Keratinocyte (primary cell): ENCODE results near the gene MRS2. TPM values are rescaled to one million over a fixed set of nuclear protein-coding genes. Genes with fewer than 3 reads are reported as not detected.

Experiments
- DNase-seq: peaks from one replicate; pipeline ENCODE4 v3.0.0-alpha.2; 2011; ENCODE audit warnings: low read depth, missing footprints, low spot score
- FAIRE-seq: peaks from 2 replicates; lab custom pipeline; 2011; peaks lifted over from hg19 to GRCh38; lab: Jason Lieb, UNC
- H2AFZ ChIP-seq: 2 replicates; pipeline ENCODE4 v1.6.0; 2012; ENCODE audit warnings: low read length, control low read depth, inconsistent platforms; ENCODE audit not compliant: control insufficient read depth
- H3K27ac ChIP-seq: 2 replicates; pipeline ENCODE4 v1.5.1; 2011; ENCODE audit warnings: low read length; ENCODE audit not compliant: control insufficient read depth, insufficient read depth
- H3K27me3 ChIP-seq: 3 replicates; pipeline ENCODE4 v1.6.0; 2011; ENCODE audit warnings: low read length; ENCODE audit not compliant: control insufficient read depth, insufficient read depth; ENCODE audit errors: extremely low read depth
- H3K36me3 ChIP-seq, 2 experiments: 2 replicates in 1 of 2; 3 replicates in 1 of 2; pipeline ENCODE4 v1.5.1; 2011; ENCODE audit warnings: low read length in 2 of 2, mild to moderate bottlenecking in 1 of 2; ENCODE audit not compliant: control insufficient read depth in 2 of 2, insufficient read depth in 2 of 2; ENCODE audit errors: extremely low read depth in 1 of 2
- H3K4me1 ChIP-seq: 3 replicates; pipeline ENCODE4 v1.5.1; 2011; ENCODE audit warnings: low read length; ENCODE audit not compliant: control insufficient read depth, insufficient read depth; ENCODE audit errors: extremely low read depth
- H3K4me2 ChIP-seq: 3 replicates; pipeline ENCODE4 v1.6.0; 2011; ENCODE audit warnings: low read depth, low read length; ENCODE audit not compliant: control insufficient read depth, insufficient read depth; ENCODE audit errors: extremely low read depth
- H3K4me3 ChIP-seq, 3 experiments: fragments of 200-600 bp in 1 of 3; sonication (generic) in 1 of 3; 2 replicates in 2 of 3; 3 replicates in 1 of 3; pipeline ENCODE4 v1.5.1; 2011 to 2016; ENCODE audit warnings: low read length in 3 of 3, mild to moderate bottlenecking in 3 of 3, control low read depth in 2 of 3, inconsistent platforms in 1 of 3, low read depth in 1 of 3, mixed read lengths in 1 of 3, mixed run types in 1 of 3, moderate library complexity in 1 of 3; ENCODE audit not compliant: control insufficient read depth in 2 of 3, insufficient read depth in 2 of 3; ENCODE audit errors: extremely low read depth in 1 of 3
- H3K79me2 ChIP-seq: 2 replicates; pipeline ENCODE4 v1.6.0; 2012; ENCODE audit warnings: low read length; ENCODE audit not compliant: control insufficient read depth, insufficient read depth
- H3K9ac ChIP-seq: 3 replicates; pipeline ENCODE4 v1.6.0; 2011; ENCODE audit warnings: low read length; ENCODE audit not compliant: control insufficient read depth, insufficient read depth; ENCODE audit errors: extremely low read depth
- H3K9me1 ChIP-seq: 3 replicates; pipeline ENCODE4 v1.6.0; 2011; ENCODE audit warnings: low read length; ENCODE audit not compliant: control insufficient read depth, insufficient read depth; ENCODE audit errors: extremely low read depth
- H3K9me3 ChIP-seq: 2 replicates; pipeline ENCODE4 v1.5.1; 2012; ENCODE audit warnings: low read depth, low read length; ENCODE audit not compliant: control insufficient read depth
- H4K20me1 ChIP-seq: 3 replicates; pipeline ENCODE4 v1.6.0; 2011; ENCODE audit warnings: low read length; ENCODE audit not compliant: control insufficient read depth, insufficient read depth; ENCODE audit errors: extremely low read depth
- EZH2 ChIP-seq: IDR thresholded peaks from one replicate; pipeline ENCODE4 v1.6.1; 2012; ENCODE audit warnings: inconsistent platforms, mild to moderate bottlenecking, low read length, moderate library complexity
- dilution Hi-C: fragments of 300-500 bp; cut with MboI; formaldehyde crosslinking; loops from one replicate; pipeline ENCODE4 v1.7.0; 2020; ENCODE audit warnings: low sequenced_read_pairs; ENCODE audit not compliant: extremely low pct_ligation_motif_present
- polyA plus RNA-seq, 5 experiments: library from polyadenylated mRNA; depleted of rRNA in 3 of 5; stranded (reverse) in 3 of 5; stranded (forward) in 1 of 5; unstranded in 1 of 5; fragments of >200 nt; gene quantifications; 1 replicate in 1 of 5; 2 replicates in 3 of 5; 3 replicates in 1 of 5; pipeline versions ENCODE4 v1.2.1 to v1.2.3, GENCODE V29; 2011 to 2012; ENCODE audit warnings: missing spikeins in 2 of 5, low read depth in 1 of 5, low replicate concordance in 1 of 5
- TF ChIP-seq, protein P1 (sequence below), 3 experiments: IDR thresholded peaks in 1 of 3; conservative IDR thresholded peaks in 1 of 3; optimal IDR thresholded peaks in 1 of 3; 2 replicates in 2 of 3; 3 replicates in 1 of 3; pipeline versions ENCODE3 to v1.5.1; 2011; ENCODE audit warnings: low read length in 3 of 3, mild to moderate bottlenecking in 3 of 3, moderate library complexity in 2 of 3, control low read depth in 1 of 3, inconsistent platforms in 1 of 3; ENCODE audit not compliant: insufficient read depth in 2 of 3; ENCODE audit errors: extremely low read depth in 1 of 3

Gene MRS2
- polyA plus RNA-seq, 1 donor (not counting 4 experiments of a cell fraction or from before 2014, with no cell fraction given) = 26.9 TPM

DNA sequence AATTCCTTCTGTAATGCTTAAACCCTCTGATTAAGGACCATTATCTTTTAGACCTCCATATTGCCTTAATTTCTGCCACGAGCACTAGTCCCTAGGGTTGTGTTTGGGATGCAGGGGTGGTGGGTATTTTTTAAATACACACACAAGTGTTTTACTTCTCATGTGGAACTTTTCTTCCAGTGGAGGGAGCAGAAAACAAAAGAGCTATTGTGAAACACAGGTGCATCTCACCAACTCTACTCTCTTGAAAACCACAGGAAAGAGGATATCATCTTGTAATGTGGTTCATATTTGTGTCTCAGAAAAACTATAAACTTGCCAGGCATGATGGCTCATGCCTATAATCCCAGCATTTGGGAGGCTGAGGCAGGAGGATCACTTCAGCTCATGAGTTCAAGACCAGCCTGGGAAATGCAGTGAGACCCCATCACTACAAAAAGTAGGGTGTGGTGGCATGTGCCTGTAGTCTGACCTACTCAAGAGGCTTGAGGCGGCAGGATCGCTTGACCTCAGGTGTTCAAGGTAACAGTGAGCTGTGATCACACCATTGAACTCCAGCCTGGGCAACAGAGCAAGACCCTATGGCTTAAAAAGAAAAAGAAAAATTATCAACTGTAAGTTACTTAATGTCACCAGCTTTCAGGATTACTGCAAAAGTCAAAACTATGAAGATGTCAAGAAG, 37.3 kb downstream of the MRS2 start:
- Histone ChIP-seq H3K4me3 (no peak overlapping the region), H3K79me2 (no peaks in the 10 kb centered on the region), H3K4me2 (no peak overlapping the region), H3K9ac (no peak overlapping the region), H3K27ac (no peak overlapping the region), H3K4me1 (no peaks in the 10 kb centered on the region), H4K20me1 (no peaks in the 10 kb centered on the region), H3K36me3 (no peaks in the 10 kb centered on the region), H2AFZ (no peak overlapping the region), H3K9me3 (no peaks in the 10 kb centered on the region), H3K9me1 (no peaks in the 10 kb centered on the region), H3K27me3 (no peaks in the 10 kb centered on the region)
- TF ChIP-seq, protein P1, sequence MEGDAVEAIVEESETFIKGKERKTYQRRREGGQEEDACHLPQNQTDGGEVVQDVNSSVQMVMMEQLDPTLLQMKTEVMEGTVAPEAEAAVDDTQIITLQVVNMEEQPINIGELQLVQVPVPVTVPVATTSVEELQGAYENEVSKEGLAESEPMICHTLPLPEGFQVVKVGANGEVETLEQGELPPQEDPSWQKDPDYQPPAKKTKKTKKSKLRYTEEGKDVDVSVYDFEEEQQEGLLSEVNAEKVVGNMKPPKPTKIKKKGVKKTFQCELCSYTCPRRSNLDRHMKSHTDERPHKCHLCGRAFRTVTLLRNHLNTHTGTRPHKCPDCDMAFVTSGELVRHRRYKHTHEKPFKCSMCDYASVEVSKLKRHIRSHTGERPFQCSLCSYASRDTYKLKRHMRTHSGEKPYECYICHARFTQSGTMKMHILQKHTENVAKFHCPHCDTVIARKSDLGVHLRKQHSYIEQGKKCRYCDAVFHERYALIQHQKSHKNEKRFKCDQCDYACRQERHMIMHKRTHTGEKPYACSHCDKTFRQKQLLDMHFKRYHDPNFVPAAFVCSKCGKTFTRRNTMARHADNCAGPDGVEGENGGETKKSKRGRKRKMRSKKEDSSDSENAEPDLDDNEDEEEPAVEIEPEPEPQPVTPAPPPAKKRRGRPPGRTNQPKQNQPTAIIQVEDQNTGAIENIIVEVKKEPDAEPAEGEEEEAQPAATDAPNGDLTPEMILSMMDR (optimal IDR thresholded peaks at IDR 0.05 in 1 of 3, IDR thresholded peaks at IDR 0.05 in 1 of 3, conservative IDR thresholded peaks at IDR 0.05 in 1 of 3; ENCODE audit: extremely low read depth in 1 of 3, insufficient read depth in 2 of 3, low read length in 3 of 3) = no peak
- TF ChIP-seq EZH2 = no peak
- DNase-seq (no peak), FAIRE-seq (no peak)
- dilution Hi-C loops = no loop called here

GRCh38 chr6:24440897-24441598, 38.3 kb downstream of the MRS2 start:
- Histone ChIP-seq H3K4me2 (no peak overlapping the region), H3K9me1 (no peaks in the 10 kb centered on the region), H3K9ac (no peak overlapping the region)

More at GRCh38 chr6:24440897-24441598, 38.3 kb downstream of the MRS2 start:
- TF ChIP-seq, protein P1 (optimal IDR thresholded peaks at IDR 0.05 in 1 of 3, IDR thresholded peaks at IDR 0.05 in 1 of 3, conservative IDR thresholded peaks at IDR 0.05 in 1 of 3; ENCODE audit: extremely low read depth in 1 of 3, insufficient read depth in 2 of 3, low read length in 3 of 3) = no peak
- no peak for TF ChIP-seq EZH2
- no peak overlapping the region for H3K27ac ChIP-seq
- no peaks in the 10 kb centered on the region for H3K79me2 ChIP-seq
- no peak overlapping the region for H2AFZ ChIP-seq
- dilution Hi-C loops = no loop called here
- H3K4me3 ChIP-seq = no peak overlapping the region
- no peak for FAIRE-seq
- H3K27me3 ChIP-seq = no peaks in the 10 kb centered on the region
- H3K36me3 ChIP-seq = no peaks in the 10 kb centered on the region
- H3K9me3 ChIP-seq = no peaks in the 10 kb centered on the region
- H4K20me1 ChIP-seq = no peaks in the 10 kb centered on the region
- no peak for DNase-seq
- H3K4me1 ChIP-seq = no peaks in the 10 kb centered on the region
